GM23338 (cell line): ENCODE results near the gene FOXD2.
"Not testable (repeated sequence)": the region's sequence is repeated elsewhere in the genome, so short reads cannot be mapped to it uniquely, and the experiment has no call there.

Experiments
- EZH2 ChIP-seq: fragments of 200-600 bp; sonication (generic); IDR thresholded peaks from one replicate; pipeline ENCODE4 v1.8.0; 2017; ENCODE audit warnings: antibody characterized with exemption, mild to moderate bottlenecking, low read depth; ENCODE audit not compliant: unreplicated experiment
- POLR2AphosphoS5 ChIP-seq: IDR thresholded peaks from 2 replicates; pipeline ENCODE4 v1.6.1; 2016; ENCODE audit warnings: antibody characterized with exemption, low read depth
- REST ChIP-seq: IDR thresholded peaks from one replicate; pipeline ENCODE4 v1.6.1; 2018; ENCODE audit warnings: antibody characterized with exemption; ENCODE audit not compliant: unreplicated experiment

- not testable (repeated sequence) for TF ChIP-seq EZH2, REST, POLR2AphosphoS5
Observed at GRCh38 chr1:47457547-47457946, 19.7 kb downstream of the FOXD2 start.
